HCT116 (cell line): ENCODE data around the gene GPR151. TPM values are rescaled to one million over a fixed set of nuclear protein-coding genes. Genes with fewer than 3 reads are reported as not detected.

Experiments
- ATAC-seq: fragments of 200-7000 bp; cut with Tn5 transposase; 2 replicates; pipeline ENCODE4 v1.9.1; 2020; ENCODE audit warnings: mild to moderate bottlenecking, moderate library complexity
- BruUV-seq: library from RNA; stranded (reverse); fragments of 400-500 nt; replicated peaks from 2 replicates; lab custom pipeline; 2021; lab: Mats Ljungman, UMichigan
- CTCF ChIA-PET: fragments of 300-600 bp; sonication (Branson Sonifier 250); formaldehyde crosslinking; loops from one replicate; lab custom pipeline; 2021; ENCODE audit warnings: antibody characterized with exemption; lab: Charles Lee
- POLR2A ChIA-PET: fragments of 300-600, 350-600 bp; sonication (Branson Sonifier 250); formaldehyde crosslinking; loops from one replicate; lab custom pipeline; 2021; ENCODE audit warnings: antibody characterized with exemption; lab: Charles Lee
- RAD21 ChIA-PET, 2 experiments: fragments of 300-600 bp; sonication (Branson Sonifier 250); formaldehyde crosslinking; loops; one replicate each; lab custom pipeline; 2023; ENCODE audit warnings: low total read pairs in 2 of 2; ENCODE audit not compliant: uncharacterized antibody in 2 of 2, unreplicated experiment in 2 of 2, low non-redundant PET in 1 of 2; lab: Charles Lee
- DNase-seq: peaks from one replicate; pipeline ENCODE4 v3.0.0-alpha.2; 2010; ENCODE audit warnings: low read depth, low spot score
- H2AFZ ChIP-seq: fragments of 200-600 bp; shearing (Covaris generic), sonication (generic); 2 replicates; pipeline ENCODE4 v1.6.1; 2017; ENCODE audit warnings: low read depth, mixed run types, mixed read lengths, antibody characterized with exemption, low read length; ENCODE audit not compliant: poor library complexity, severe bottlenecking
- H3K27ac ChIP-seq: 2 replicates; pipeline ENCODE4 v1.5.1; 2012; ENCODE audit warnings: low read depth, low read length
- H3K27me3 ChIP-seq: fragments of 200-600 bp; sonication (generic); 2 replicates; pipeline ENCODE4 v1.6.1; 2016; ENCODE audit warnings: mixed run types, low read length, mixed read lengths; ENCODE audit not compliant: insufficient read depth
- H3K36me3 ChIP-seq, 2 experiments: fragments of 200-500 bp in 1 of 2; fragments of 200-600 bp in 1 of 2; sonication (Bioruptor generic) in 1 of 2; sonication (generic) in 1 of 2; 2 replicates each; pipeline versions ENCODE4 v1.5.1 to v1.6.1; 2014 to 2016; ENCODE audit warnings: low read length in 2 of 2, inconsistent platforms in 1 of 2, mixed read lengths in 1 of 2, mixed run types in 1 of 2; ENCODE audit not compliant: insufficient read depth in 2 of 2, control insufficient read depth in 1 of 2
- H3K4me1 ChIP-seq, 2 experiments: fragments of 200-600 bp in 1 of 2; sonication (generic) in 1 of 2; 2 replicates each; pipeline versions ENCODE4 v1.5.1 to v1.6.1; 2012 to 2017; ENCODE audit warnings: low read length in 2 of 2, inconsistent platforms in 1 of 2, mild to moderate bottlenecking in 1 of 2, mixed read lengths in 1 of 2, mixed run types in 1 of 2, moderate library complexity in 1 of 2; ENCODE audit not compliant: insufficient read depth in 2 of 2, control insufficient read depth in 1 of 2
- H3K4me2 ChIP-seq: fragments of 200-600 bp; sonication (generic); 2 replicates; pipeline ENCODE4 v1.6.1; 2017; ENCODE audit warnings: mixed run types, low read length, mixed read lengths
- H3K4me3 ChIP-seq, 2 experiments: fragments of 200-600 bp in 1 of 2; sonication (generic) in 1 of 2; replicated peaks in 1 of 2; 2 replicates each; pipeline ENCODE4 v1.5.1; 2011 to 2016; ENCODE audit warnings: low read length in 2 of 2, control low read depth in 1 of 2, low read depth in 1 of 2, mild to moderate bottlenecking in 1 of 2, mixed read lengths in 1 of 2, mixed run types in 1 of 2
- H3K79me2 ChIP-seq: fragments of 200-600 bp; sonication (generic); 2 replicates; pipeline ENCODE4 v1.6.1; 2017; ENCODE audit warnings: mild to moderate bottlenecking, mixed run types, low read length, moderate library complexity, mixed read lengths; ENCODE audit not compliant: insufficient read depth
- H3K9ac ChIP-seq: fragments of 200-600 bp; sonication (generic); 2 replicates; pipeline ENCODE4 v1.6.1; 2016; ENCODE audit warnings: low read length, mixed read lengths
- H3K9me2 ChIP-seq: fragments of 200-600 bp; sonication (generic), shearing (Covaris generic); 2 replicates; pipeline ENCODE4 v1.6.1; 2017; ENCODE audit warnings: mixed run types, mild to moderate bottlenecking, moderate library complexity; ENCODE audit not compliant: insufficient read depth
- H3K9me3 ChIP-seq, 2 experiments: fragments of 200-500 bp in 1 of 2; fragments of 200-600 bp in 1 of 2; sonication (Bioruptor generic) in 1 of 2; sonication (generic) in 1 of 2; 2 replicates each; pipeline ENCODE4 v1.6.1; 2014 to 2017; ENCODE audit warnings: low read length in 2 of 2, mixed read lengths in 2 of 2, inconsistent platforms in 1 of 2, low read depth in 1 of 2, mild to moderate bottlenecking in 1 of 2, mixed run types in 1 of 2, moderate library complexity in 1 of 2; ENCODE audit not compliant: control insufficient read depth in 1 of 2, insufficient read depth in 1 of 2
- H4K20me1 ChIP-seq: fragments of 200-600 bp; sonication (generic), shearing (Covaris generic); 2 replicates; pipeline ENCODE4 v1.6.1; 2017; ENCODE audit warnings: mixed run types, mild to moderate bottlenecking, moderate library complexity; ENCODE audit not compliant: insufficient read depth
- CBX3 ChIP-seq: IDR thresholded peaks from 2 replicates; pipeline ENCODE4 v1.6.1; 2012; ENCODE audit warnings: low read depth
- CEBPB ChIP-seq: IDR thresholded peaks from 2 replicates; pipeline ENCODE4 v1.6.1; 2012; ENCODE audit warnings: low read depth
- EGR1 ChIP-seq: IDR thresholded peaks from 2 replicates; pipeline ENCODE4 v1.6.1; 2012; ENCODE audit warnings: low read depth
- ELF1 ChIP-seq: IDR thresholded peaks from 2 replicates; pipeline ENCODE4 v1.6.1; 2012; ENCODE audit warnings: low read depth, borderline replicate concordance
- EZH2phosphoT487 ChIP-seq: fragments of 200-600 bp; IDR thresholded peaks from 2 replicates; pipeline ENCODE4 v1.6.1; 2018; ENCODE audit warnings: antibody characterized with exemption, borderline replicate concordance
- FOSL1 ChIP-seq: IDR thresholded peaks from 2 replicates; pipeline ENCODE4 v1.6.1; 2012; ENCODE audit warnings: low read depth
- JUND ChIP-seq: IDR thresholded peaks from 2 replicates; pipeline ENCODE4 v1.6.1; 2012
- POLR2A ChIP-seq: IDR thresholded peaks from 2 replicates; pipeline ENCODE4 v1.7.0; 2011; ENCODE audit warnings: borderline replicate concordance; ENCODE audit not compliant: insufficient read depth, insufficient read length; ENCODE audit errors: extremely low read depth
- POLR2AphosphoS5 ChIP-seq: IDR thresholded peaks from 2 replicates; pipeline ENCODE4 v1.6.1; 2011; ENCODE audit warnings: mild to moderate bottlenecking, low read depth, low read length, moderate library complexity
- SRF ChIP-seq: IDR thresholded peaks from 2 replicates; pipeline ENCODE4 v1.6.1; 2012; ENCODE audit warnings: low read depth
- TCF7L2 ChIP-seq: IDR thresholded peaks from 2 replicates; pipeline ENCODE4 v1.7.0; 2011; ENCODE audit warnings: borderline replicate concordance, inconsistent platforms; ENCODE audit not compliant: insufficient read depth, insufficient read length; ENCODE audit errors: extremely low read depth
- YY1 ChIP-seq: IDR thresholded peaks from 2 replicates; pipeline ENCODE4 v1.6.1; 2011; ENCODE audit warnings: low read length, low read depth, moderate library complexity, mild to moderate bottlenecking; ENCODE audit not compliant: insufficient replicate concordance; ENCODE audit errors: extremely low read depth
- ZFX ChIP-seq: fragments of 450-650 bp; IDR thresholded peaks from 2 replicates; pipeline ENCODE4 v1.6.1; 2017
- ZNF274 ChIP-seq: fragments of 200-500 bp; sonication (Bioruptor generic); IDR thresholded peaks from 2 replicates; pipeline ENCODE4 v1.6.1; 2014; ENCODE audit warnings: mild to moderate bottlenecking, low read depth, low read length, inconsistent platforms
- intact Hi-C: fragments of 100-400 bp; cut with micrococcal nuclease; formaldehyde crosslinking; loops from 2 replicates; pipeline ENCODE4 v1.10.0; 2022
- total RNA-seq: library from RNA; stranded (reverse); gene quantifications from one replicate; pipeline ENCODE4 v1.2.1, GENCODE V29; 2021; ENCODE audit not compliant: unreplicated experiment
- TF ChIP-seq, protein P1 (sequence below), 3 experiments: fragments of 200-600 bp in 1 of 3; sonication (generic) in 1 of 3; IDR thresholded peaks in 2 of 3; conservative IDR thresholded peaks in 1 of 3; 2 replicates each; pipeline ENCODE4 v1.5.1; 2012 to 2017; ENCODE audit warnings: low read depth in 2 of 3, low read length in 2 of 3, antibody characterized with exemption in 1 of 3, borderline replicate concordance in 1 of 3, control low read depth in 1 of 3, mild to moderate bottlenecking in 1 of 3, mixed read lengths in 1 of 3, mixed run types in 1 of 3, moderate library complexity in 1 of 3; ENCODE audit not compliant: insufficient read depth in 1 of 3
- TF ChIP-seq, protein P2 (sequence below): IDR thresholded peaks from 2 replicates; pipeline ENCODE4 v1.6.1; 2012
- TF ChIP-seq, protein P3 (sequence below): IDR thresholded peaks from 2 replicates; pipeline ENCODE4 v1.6.1; 2012

GPR151 gene
- total RNA-seq, 1 experiment from 2014 or later: not detected

DNA sequence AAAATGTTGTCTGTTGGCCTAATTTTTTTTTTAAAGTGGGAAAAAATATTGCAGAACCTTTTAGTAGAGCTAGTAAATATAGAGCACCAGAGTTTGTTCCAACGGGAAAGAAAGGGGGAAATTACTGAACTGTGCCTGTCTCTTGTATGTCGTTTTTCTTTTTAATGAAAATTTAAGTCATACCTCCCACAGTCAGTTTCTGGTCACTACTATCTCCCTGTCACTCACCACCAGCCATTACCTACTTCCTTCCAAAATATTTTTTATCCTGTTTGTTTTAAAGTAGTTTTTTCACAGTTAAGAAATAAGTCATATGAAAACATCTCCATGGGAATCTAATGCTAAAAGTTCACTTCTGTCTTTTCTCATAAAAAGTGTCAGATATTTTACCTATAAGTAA, 21.3 kb downstream of the GPR151 start:
- RAD21 ChIA-PET: no interaction called here
- POLR2A ChIA-PET: no interaction called here
- TF ChIP-seq POLR2AphosphoS5: no peak
- Histone ChIP-seq H3K4me2 (no peak overlapping the region), H3K4me1 (no peaks in the 10 kb centered on the region), H2AFZ (no peak overlapping the region), H3K9ac (no peak overlapping the region), H3K27me3 (no peaks in the 10 kb centered on the region), H3K9me2 (no peaks in the 10 kb centered on the region), H3K4me3 (no peak overlapping the region), H3K79me2 (peaks cover 88% of the 10 kb centered on the region), H3K36me3 (peaks cover 14 to 24% of the 10 kb centered on the region in 2 experiments), H3K9me3 (no peaks in the 10 kb centered on the region), H4K20me1 (peaks cover 12% of the 10 kb centered on the region), H3K27ac (no peak overlapping the region)
- intact Hi-C loops: no loop called here
- BruUV-seq: no TSS peak
- DNase-seq (no peak), ATAC-seq (no peak)
- CTCF ChIA-PET: no interaction called here

DNA sequence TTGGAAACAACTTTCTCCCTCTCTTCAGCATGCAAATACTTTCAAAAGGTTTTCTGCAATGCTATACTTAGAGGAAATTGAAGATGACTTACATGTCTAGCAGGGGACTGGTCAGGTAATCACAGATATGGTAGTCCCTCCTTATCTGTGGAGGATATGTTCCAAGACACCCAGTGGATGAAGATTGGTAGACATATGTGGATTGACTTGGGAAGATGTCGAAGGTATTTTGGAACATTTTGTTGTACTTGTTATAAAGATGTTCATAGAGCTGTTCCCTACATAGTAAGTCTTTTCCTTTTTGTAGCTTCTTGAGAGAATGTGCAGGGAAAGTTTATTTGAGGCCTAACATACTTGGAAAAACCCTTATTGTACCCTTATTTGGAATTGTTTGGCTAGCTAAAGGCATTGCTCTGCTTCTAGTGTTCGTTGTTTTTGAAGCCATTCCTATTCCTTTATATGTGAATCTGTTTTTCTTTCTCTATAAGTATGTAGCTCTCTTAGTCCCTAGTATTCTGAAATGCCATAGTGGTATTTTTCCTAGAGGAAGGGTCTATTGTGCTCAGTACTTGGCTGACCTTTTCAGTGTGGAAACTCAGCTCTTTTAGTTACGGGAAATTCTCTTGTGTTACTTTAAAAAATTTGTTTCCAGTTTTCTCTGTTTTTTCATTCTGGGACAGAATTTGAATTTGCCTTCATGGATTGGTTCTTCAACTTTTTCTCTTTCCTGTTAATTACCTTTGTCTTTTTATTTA, 25.7 kb downstream of the GPR151 start:
- Histone ChIP-seq H3K36me3 (peaks cover 25 to 34% of the 10 kb centered on the region in 2 experiments; a peak in 3 of 4 replicates), H3K9ac (no peak overlapping the region), H3K4me1 (no peaks in the 10 kb centered on the region), H3K9me3 (no peaks in the 10 kb centered on the region), H3K4me2 (no peak overlapping the region), H3K27ac (no peak overlapping the region), H4K20me1 (peaks cover 14% of the 10 kb centered on the region), H3K27me3 (no peaks in the 10 kb centered on the region), H3K79me2 (peaks cover 67% of the 10 kb centered on the region), H2AFZ (no peak overlapping the region), H3K9me2 (no peaks in the 10 kb centered on the region), H3K4me3 (no peak overlapping the region)
- CTCF ChIA-PET: no interaction called here
- POLR2A ChIA-PET: no interaction called here
- RAD21 ChIA-PET: no interaction called here
- intact Hi-C loops: no loop called here
- DNase-seq (no peak), ATAC-seq (no peak)
- BruUV-seq: no TSS peak
- TF ChIP-seq CBX3 (no peak), ELF1 (no peak), YY1 (no peak), ZFX (no peak), JUND (no peak), CEBPB (no peak), POLR2A (no peak), FOSL1 (no peak), POLR2AphosphoS5 (no peak), TCF7L2 (no peak), EGR1 (no peak), EZH2phosphoT487 (no peak), SRF (no peak), ZNF274 (no peak)
- TF ChIP-seq, protein P1, sequence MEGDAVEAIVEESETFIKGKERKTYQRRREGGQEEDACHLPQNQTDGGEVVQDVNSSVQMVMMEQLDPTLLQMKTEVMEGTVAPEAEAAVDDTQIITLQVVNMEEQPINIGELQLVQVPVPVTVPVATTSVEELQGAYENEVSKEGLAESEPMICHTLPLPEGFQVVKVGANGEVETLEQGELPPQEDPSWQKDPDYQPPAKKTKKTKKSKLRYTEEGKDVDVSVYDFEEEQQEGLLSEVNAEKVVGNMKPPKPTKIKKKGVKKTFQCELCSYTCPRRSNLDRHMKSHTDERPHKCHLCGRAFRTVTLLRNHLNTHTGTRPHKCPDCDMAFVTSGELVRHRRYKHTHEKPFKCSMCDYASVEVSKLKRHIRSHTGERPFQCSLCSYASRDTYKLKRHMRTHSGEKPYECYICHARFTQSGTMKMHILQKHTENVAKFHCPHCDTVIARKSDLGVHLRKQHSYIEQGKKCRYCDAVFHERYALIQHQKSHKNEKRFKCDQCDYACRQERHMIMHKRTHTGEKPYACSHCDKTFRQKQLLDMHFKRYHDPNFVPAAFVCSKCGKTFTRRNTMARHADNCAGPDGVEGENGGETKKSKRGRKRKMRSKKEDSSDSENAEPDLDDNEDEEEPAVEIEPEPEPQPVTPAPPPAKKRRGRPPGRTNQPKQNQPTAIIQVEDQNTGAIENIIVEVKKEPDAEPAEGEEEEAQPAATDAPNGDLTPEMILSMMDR (IDR thresholded peaks at IDR 0.05 in 2 of 3, conservative IDR thresholded peaks at IDR 0.05 in 1 of 3; ENCODE audit: borderline replicate concordance in 1 of 3, insufficient read depth in 1 of 3, low read depth in 2 of 3, low read length in 2 of 3): no peak
- TF ChIP-seq, protein P2, sequence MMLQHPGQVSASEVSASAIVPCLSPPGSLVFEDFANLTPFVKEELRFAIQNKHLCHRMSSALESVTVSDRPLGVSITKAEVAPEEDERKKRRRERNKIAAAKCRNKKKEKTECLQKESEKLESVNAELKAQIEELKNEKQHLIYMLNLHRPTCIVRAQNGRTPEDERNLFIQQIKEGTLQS: no peak
- TF ChIP-seq, protein P3, sequence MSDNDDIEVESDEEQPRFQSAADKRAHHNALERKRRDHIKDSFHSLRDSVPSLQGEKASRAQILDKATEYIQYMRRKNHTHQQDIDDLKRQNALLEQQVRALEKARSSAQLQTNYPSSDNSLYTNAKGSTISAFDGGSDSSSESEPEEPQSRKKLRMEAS: no peak
